Activated CD8-positive, alpha-beta memory T cell treated with anti-CD3 and anti-CD28 coated beads for 1 hour (primary cell): ENCODE data around the gene FAM222B.
"Not testable (repeated sequence)": the region's sequence is repeated elsewhere in the genome, so short reads cannot be mapped to it uniquely, and the experiment has no call there.

Experiments used
- DNase-seq, 2 donors: peaks; one replicate each; pipeline ENCODE4 v3.0.0-alpha.2; 2020; ENCODE audit warnings: low read depth in 1 of 2; ENCODE audit errors: extremely low read depth in 1 of 2

The FAM222B gene

GRCh38 chr17:28747801-28748750 lies 94.5 kb downstream of the FAM222B start:
- no peak for DNase-seq

GRCh38 chr17:28747051-28747691 lies 95.4 kb downstream of the FAM222B start:
- no peak for DNase-seq

- DNase-seq, result no peak
Observed at GRCh38 chr17:28746611-28747050, 96.0 kb downstream of the FAM222B start.

GRCh38 chr17:28745786-28746411 lies 96.7 kb downstream of the FAM222B start:
- DNase-seq, result no peak

GRCh38 chr17:28744972-28745785 lies 97.4 kb downstream of the FAM222B start:
- DNase-seq, result no peak

GRCh38 chr17:28744104-28744971 lies 98.3 kb downstream of the FAM222B start:
- DNase-seq, result peak in 1 of 2 donors; percentile 54

GRCh38 chr17:28743243-28744103 lies 99.1 kb downstream of the FAM222B start, which contains the start of gene TRAF4:
TRAF4 (plus strand) TSS chr17:28744011; CDS start chr17:28744113, 102 bp downstream.
- DNase-seq, result peak in 1 of 2 donors; percentile 60

- DNase-seq, result no peak
Observed at GRCh38 chr17:28741358-28742349, 100.9 kb downstream of the FAM222B start.

GRCh38 chr17:28740406-28741357 lies 101.9 kb downstream of the FAM222B start:
- no peak for DNase-seq

- no peak for DNase-seq
Observed at GRCh38 chr17:28738680-28739384, 103.8 kb downstream of the FAM222B start.

GRCh38 chr17:28737770-28738679 lies 104.6 kb downstream of the FAM222B start:
- no peak for DNase-seq

GRCh38 chr17:28737316-28737715 lies 105.3 kb downstream of the FAM222B start:
- DNase-seq, result no peak

- DNase-seq, result not testable (repeated sequence)
Observed at GRCh38 chr17:28735913-28736769, 106.4 kb downstream of the FAM222B start.

- no peak for DNase-seq
Observed at GRCh38 chr17:28735242-28735722, 107.3 kb downstream of the FAM222B start.
